HG03575 (cell line): ENCODE measurements around the gene MLLT10.
"Not testable (repeated sequence)": the region's sequence is repeated elsewhere in the genome, so short reads cannot be mapped to it uniquely, and the experiment has no call there.

Experiments
- ATAC-seq: cut with Tn5 transposase; IDR thresholded peaks from one replicate; pipeline ENCODE4 v1.9.1; 2021; ENCODE audit not compliant: unreplicated experiment, insufficient number of reproducible peaks, low FRiP score; ENCODE audit errors: extremely low read depth

MLLT10 gene

GRCh38 chr10:21705828-21706176, 171.8 kb downstream of the MLLT10 start:
- no peak for ATAC-seq

- ATAC-seq: no peak
These were observed 173.5 kb downstream of the MLLT10 start for GRCh38 chr10:21707498-21707897.

- ATAC-seq: no peak
These were observed 178.9 kb downstream of the MLLT10 start for GRCh38 chr10:21712975-21713374.

- no peak for ATAC-seq
These were observed 181.6 kb downstream of the MLLT10 start for GRCh38 chr10:21715531-21716195.

GRCh38 chr10:21717437-21718054, 183.5 kb downstream of the MLLT10 start:
- not testable (repeated sequence) for ATAC-seq

- ATAC-seq: no peak
These were observed 185.5 kb downstream of the MLLT10 start for GRCh38 chr10:21719502-21719901.

GRCh38 chr10:21720090-21720489, 186.1 kb downstream of the MLLT10 start:
- no peak for ATAC-seq

GRCh38 chr10:21721000-21721665, 187.1 kb downstream of the MLLT10 start:
- no peak for ATAC-seq

- no peak for ATAC-seq
These were observed 188.2 kb downstream of the MLLT10 start for GRCh38 chr10:21722209-21722608.

- ATAC-seq: no peak
These were observed 190.1 kb downstream of the MLLT10 start for GRCh38 chr10:21724020-21724589.

- no peak for ATAC-seq
These were observed 190.8 kb downstream of the MLLT10 start for GRCh38 chr10:21724687-21725367.

GRCh38 chr10:21726601-21727225, 192.7 kb downstream of the MLLT10 start:
- no peak for ATAC-seq

- ATAC-seq: no peak
These were observed 193.6 kb downstream of the MLLT10 start for GRCh38 chr10:21727452-21728168.

- ATAC-seq: no peak
These were observed 194.6 kb downstream of the MLLT10 start for GRCh38 chr10:21728618-21729017.

GRCh38 chr10:21732067-21732772, 198.2 kb downstream of the MLLT10 start:
- no peak for ATAC-seq

GRCh38 chr10:21733710-21734109, 199.7 kb downstream of the MLLT10 start:
- no peak for ATAC-seq

GRCh38 chr10:21737106-21737505, 203.1 kb downstream of the MLLT10 start:
- no peak for ATAC-seq

GRCh38 chr10:21740989-21741388, 207.0 kb downstream of the MLLT10 start:
- ATAC-seq: no peak
